ENCODE measurements around the gene ITGBL1.

The ITGBL1 gene

GRCh38 chr13:101763191-101763590 is 310.7 kb downstream of the ITGBL1 start:
- DNase-seq = no peak
